Pericardium fibroblast (primary cell): ENCODE data around the gene APOL3. TPM values are rescaled to one million over a fixed set of nuclear protein-coding genes. Genes with fewer than 3 reads are reported as not detected.

Experiments
- total RNA-seq: library from RNA; depleted of rRNA; stranded (reverse); fragments of >200 nt; gene quantifications from 2 replicates; pipeline ENCODE4 v1.2.3, GENCODE V29; 2015

Gene APOL3
- 8.8 and 17.8 TPM in 2 replicates for total RNA-seq

GRCh38 chr22:36160499-36160942 is at the start of gene APOL3:
APOL3 (minus strand) TSS chr22:36160755; CDS start chr22:36149055, 11,700 bp downstream.

GRCh38 chr22:36201630-36202319 is 41.2 kb upstream of the APOL3 start, which contains the start of gene APOL4:
APOL4 (minus strand) TSS chr22:36201809; CDS start chr22:36201734, 75 bp downstream.

Other genes with a start within 250 kb of the APOL3 start
- 104 and 117 TPM in 2 replicates for gene RBFOX2, start 131.9 kb downstream of the APOL3 start, total RNA-seq
- 2.1 and 2.2 TPM in 2 replicates for gene APOL4, start 41.1 kb upstream of the APOL3 start, total RNA-seq
- gene APOL2, start 78.8 kb upstream of the APOL3 start, total RNA-seq = 38.4 and 45.0 TPM in 2 replicates
- gene APOL1, start 92.4 kb upstream of the APOL3 start, total RNA-seq = 2.8 and 6.1 TPM in 2 replicates
- 215 and 459 TPM in 2 replicates for gene MYH9, start 227.2 kb upstream of the APOL3 start, total RNA-seq